Hematopoietic multipotent progenitor cell treated with erythropoietin and hydrocortisone succinate and interleukin-3 and kit ligand, for 4 days (in vitro differentiated cells): ENCODE results near the gene PSMA5.
A peak's percentile ranks its signal among the peaks of the same experiment; 100 is the strongest.
"Not testable (repeated sequence)": the region's sequence is repeated elsewhere in the genome, so short reads cannot be mapped to it uniquely, and the experiment has no call there.

Source experiments
- DNase-seq: peaks from one replicate; pipeline ENCODE4 v3.0.0-alpha.2; 2015

The PSMA5 gene

DNA sequence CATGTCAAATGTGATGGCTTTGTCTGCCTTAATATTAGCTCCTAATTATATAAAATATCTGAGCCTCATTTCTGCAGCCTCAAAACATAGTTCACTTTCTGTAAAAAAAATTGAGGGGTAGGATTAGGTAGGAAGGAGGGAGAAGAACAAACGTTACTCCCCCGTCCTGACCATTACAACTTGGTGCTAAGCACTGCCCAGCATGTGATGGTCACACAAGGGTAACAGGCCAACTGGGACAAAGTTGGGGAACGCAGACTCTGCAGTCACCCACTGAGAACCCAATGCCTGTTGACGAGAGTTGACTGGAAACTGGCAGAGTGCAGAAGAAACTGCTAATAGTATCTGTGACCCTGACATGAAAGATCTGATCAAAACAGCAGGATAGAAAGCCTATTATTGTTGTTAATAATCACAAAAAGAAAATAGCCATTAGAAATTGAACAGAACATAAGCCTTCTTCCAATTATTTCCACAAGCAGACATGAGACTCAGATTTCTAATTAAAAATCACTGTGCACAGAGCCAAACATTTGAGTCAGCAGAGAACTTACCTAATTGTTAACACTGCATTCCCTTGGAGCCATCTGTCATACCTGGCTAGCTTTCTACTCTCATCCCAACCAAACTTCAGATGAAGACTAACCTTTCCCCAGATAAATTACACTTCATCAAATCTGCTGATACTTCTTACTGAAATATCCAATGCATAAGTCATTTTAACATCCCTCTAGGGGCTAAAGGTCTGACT lies 34.0 kb downstream of the PSMA5 start:
- DNase-seq: no peak

- DNase-seq: no peak
These were observed 34.6 kb downstream of the PSMA5 start for GRCh38 chr1:109391626-109392025.

DNA sequence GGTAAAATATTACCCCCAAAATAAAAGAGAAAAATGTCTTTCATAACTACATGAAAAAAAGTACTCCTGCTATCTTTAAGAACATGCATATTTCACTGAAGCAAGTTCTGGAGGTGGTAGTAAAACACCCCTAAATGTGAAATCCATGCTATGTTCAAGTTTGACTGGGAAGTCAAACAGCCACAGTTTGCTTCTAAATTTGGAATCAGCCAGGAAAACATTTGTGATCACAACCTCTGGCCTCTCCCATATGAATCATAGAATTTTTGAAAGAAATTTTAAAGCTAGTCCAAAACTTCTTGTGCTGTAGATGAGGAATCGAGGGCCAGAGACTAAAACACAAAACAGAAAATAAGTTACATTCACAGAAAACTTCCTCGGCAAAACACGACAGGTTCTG lies 35.1 kb downstream of the PSMA5 start:
- no peak for DNase-seq

DNA sequence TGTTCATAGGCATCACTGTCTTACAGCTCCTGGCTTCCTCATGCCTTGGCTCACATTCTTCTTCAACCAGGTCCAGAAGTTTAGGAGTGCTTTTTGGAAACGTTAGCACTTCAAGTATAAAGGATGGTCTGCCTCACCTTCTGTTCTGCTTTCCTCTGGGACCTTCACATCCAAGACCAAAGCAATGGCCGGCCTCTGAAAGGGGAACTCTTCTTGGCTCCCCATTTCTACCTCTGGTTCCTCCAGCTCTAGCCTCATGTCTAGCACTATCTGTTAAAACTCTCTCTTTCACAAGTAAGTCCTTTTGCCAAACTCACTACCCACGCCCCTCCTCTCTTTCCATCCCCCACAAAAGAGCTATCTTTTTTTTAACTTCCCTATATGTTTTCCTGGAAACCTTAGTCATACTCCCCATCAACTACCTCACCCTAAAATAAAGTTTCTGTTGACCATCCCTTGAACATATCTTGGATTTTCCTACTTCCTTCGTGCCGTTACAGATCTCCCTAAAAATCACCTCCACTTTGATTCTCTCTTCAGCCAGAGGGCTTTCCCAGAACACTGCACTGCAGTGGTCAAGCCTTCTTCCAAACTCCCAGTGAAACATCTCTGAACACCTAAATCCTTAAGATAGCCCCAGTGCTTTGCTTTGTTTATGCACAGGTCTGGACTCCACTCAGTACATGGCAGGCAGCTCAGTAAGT lies 36.5 kb downstream of the PSMA5 start:
- DNase-seq: peak; percentile 71

GRCh38 chr1:109388884-109389637 lies 37.2 kb downstream of the PSMA5 start:
- no peak for DNase-seq

GRCh38 chr1:109388208-109388711 lies 38.0 kb downstream of the PSMA5 start:
- no peak for DNase-seq

- DNase-seq: no peak
These were observed 40.1 kb downstream of the PSMA5 start for GRCh38 chr1:109386054-109386717.

DNA sequence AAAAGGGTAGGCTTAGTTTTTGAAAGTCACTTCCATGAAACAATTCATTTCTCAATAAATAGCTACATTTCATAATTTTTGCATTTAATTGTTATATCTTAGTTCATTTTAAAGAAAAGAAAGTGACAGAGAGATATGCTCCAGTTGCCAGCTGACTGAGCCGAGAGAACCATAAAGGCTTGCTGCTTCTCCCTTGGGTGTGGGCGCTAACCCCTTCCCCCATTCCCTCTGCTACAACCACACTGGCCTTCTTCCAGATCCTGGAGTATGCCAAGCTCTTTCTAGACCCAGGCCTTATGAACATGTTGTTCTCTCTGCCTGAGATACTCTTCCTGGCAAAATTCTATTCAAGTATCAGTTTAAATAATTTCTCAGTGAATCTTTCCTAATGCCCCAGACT lies 40.8 kb downstream of the PSMA5 start:
- DNase-seq: no peak

DNA sequence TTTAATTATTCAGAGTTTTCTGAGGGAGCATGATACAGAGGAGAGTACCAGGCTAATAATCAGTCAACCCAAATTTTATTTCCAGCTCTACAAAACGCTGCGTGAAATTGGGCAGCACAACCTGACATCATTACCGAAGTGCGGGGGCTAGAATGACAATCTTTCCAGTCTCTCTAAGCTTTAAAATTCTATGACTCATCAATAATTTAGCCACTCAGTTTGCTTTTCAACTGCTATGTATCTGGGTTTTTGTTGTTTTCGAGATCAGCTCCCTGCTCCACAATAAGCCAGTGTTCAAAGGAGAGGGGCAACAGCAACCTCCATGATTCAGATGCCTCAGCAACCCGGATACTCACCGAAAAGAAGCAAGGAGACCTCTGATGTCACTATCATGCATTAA lies 42.4 kb downstream of the PSMA5 start:
- no peak for DNase-seq

DNA sequence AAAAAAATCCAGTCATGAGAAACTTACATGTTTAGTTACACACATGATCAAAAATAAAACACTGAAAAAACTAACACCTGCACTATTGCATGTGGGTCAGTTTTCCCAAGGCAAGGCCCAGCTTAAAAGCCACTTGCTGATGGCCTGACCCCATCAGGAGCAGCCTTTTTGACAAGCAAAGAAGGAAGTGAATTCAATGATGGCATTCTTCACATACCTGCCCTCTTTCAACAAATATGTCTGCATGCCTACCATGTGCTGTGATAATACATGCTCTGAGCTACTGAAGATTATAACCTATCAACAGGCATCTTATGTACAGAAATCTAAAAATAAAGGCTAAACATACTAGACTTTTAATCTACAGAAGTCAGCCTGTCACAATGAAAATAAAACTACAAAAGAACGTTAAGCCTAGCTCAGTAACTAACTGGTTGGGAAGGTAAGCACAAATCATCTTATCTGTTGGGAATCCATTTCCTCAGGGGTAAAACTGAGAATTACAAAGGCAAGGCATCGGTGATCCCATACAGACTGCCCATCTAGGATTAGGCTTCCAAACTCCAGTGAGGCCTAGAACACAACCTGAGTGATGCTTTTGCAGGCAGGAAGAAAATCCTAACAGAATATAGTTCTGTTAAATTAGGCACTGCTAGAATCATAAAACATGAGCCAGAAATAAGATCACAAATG lies 43.0 kb downstream of the PSMA5 start:
- DNase-seq: no peak

DNA sequence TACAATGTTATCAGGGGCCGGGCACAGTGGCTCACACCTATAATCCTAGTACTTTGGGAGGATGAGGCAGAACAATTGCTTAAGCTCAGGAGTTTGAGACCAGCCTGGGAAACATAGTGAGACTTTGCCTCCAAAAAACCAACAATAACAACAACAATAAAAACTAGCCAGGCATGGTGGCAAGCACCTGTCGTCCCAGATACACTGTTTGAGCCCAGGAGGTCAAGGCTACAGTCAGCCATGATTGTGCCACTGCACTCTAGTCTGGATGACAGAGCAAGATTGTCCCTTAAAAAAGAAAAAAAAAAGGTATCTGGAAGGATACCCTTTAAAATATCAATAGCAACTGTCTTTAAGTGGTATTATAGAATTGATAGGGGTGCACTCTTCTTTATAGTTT lies 44.7 kb downstream of the PSMA5 start:
- DNase-seq: no peak

- no peak for DNase-seq
These were observed 46.3 kb downstream of the PSMA5 start for GRCh38 chr1:109379907-109380306.

- no peak for DNase-seq
These were observed 46.8 kb downstream of the PSMA5 start for GRCh38 chr1:109379422-109379821.

GRCh38 chr1:109377698-109378097 lies 48.5 kb downstream of the PSMA5 start:
- no peak for DNase-seq

GRCh38 chr1:109373696-109374095 lies 52.6 kb downstream of the PSMA5 start:
- not testable (repeated sequence) for DNase-seq

DNA sequence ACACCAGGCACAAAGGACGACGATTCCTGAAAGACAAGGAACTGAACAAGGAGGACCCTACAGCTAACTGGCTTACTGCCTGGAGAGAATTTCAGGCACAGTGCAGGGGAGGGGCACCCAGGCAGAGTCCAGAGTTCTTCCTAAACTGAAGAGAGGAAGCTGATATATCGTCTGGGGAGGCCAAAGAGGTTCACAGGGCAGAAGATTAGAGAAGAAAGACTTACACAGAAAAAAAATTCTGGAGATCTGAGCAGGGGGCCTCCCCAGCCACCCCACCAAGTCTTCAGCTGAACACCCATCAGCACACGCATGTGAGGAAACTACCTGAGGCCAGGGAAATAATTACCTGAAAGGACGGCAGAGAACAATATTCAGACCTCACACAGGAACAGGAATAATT lies 53.1 kb downstream of the PSMA5 start:
- no peak for DNase-seq

DNA sequence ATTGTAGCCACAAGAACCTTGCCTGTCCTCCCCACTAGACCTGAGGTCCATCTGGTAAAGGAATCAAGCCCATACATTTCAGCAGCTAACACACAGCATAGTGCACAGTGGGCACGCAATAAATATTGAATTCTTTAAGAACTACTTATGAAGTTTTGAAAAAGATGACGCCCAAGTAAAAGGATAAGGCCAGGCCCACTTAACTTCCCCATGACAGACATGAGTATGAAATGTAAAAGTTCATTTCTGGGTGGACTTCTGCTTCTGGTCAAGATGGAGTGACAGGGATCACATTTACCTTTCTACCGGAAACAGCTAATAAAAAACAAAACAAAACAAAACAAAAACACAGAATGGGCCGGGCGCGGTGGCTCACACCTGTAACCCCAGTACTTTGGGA lies 54.0 kb downstream of the PSMA5 start:
- DNase-seq: no peak

GRCh38 chr1:109371341-109371739 lies 54.9 kb downstream of the PSMA5 start:
- peak; percentile 49 for DNase-seq

GRCh38 chr1:109370712-109371340 lies 55.4 kb downstream of the PSMA5 start:
- DNase-seq: peak; percentile 66

- peak; percentile 36 for DNase-seq
These were observed 57.0 kb downstream of the PSMA5 start for GRCh38 chr1:109369167-109369746.

- no peak for DNase-seq
These were observed 57.8 kb downstream of the PSMA5 start for GRCh38 chr1:109368464-109368863.

GRCh38 chr1:109367626-109368025 lies 58.6 kb downstream of the PSMA5 start:
- no peak for DNase-seq
